ENCODE data around the gene FOXC1. TPM values are rescaled to one million over a fixed set of nuclear protein-coding genes. Genes with fewer than 3 reads are reported as not detected.

FOXC1 gene
- total RNA-seq, 1 donor from 2014 or later: 84.4 TPM

GRCh38 chr6:1592852-1593251 lies 16.9 kb upstream of the FOXC1 start:
- no peaks in the 10 kb centered on the region for H3K9me3 Mint-ChIP-seq (ENCODE audit: low read depth)
- DNase-seq (ENCODE audit: low spot score): no peak
- H3K4me1 Mint-ChIP-seq (ENCODE audit: low read depth): peaks cover 12% of the 10 kb centered on the region
- no peak for TF ChIP-seq CTCF (IDR thresholded peaks at IDR 0.05)
- H3K36me3 Mint-ChIP-seq (ENCODE audit: low read depth): no peaks in the 10 kb centered on the region
- H3K4me3 Mint-ChIP-seq (ENCODE audit: unreplicated experiment): no peak overlapping the region
- H3K27me3 Mint-ChIP-seq (ENCODE audit: low read depth): peaks cover 11% of the 10 kb centered on the region
- no peak overlapping the region for H3K27ac Mint-ChIP-seq (ENCODE audit: unreplicated experiment)

- no peak for DNase-seq (ENCODE audit: low spot score)
- Mint-ChIP-seq H3K27me3 (ENCODE audit: low read depth) (peaks cover 11% of the 10 kb centered on the region), H3K27ac (ENCODE audit: unreplicated experiment) (no peak overlapping the region), H3K9me3 (ENCODE audit: low read depth) (no peaks in the 10 kb centered on the region), H3K4me3 (ENCODE audit: unreplicated experiment) (no peak overlapping the region), H3K36me3 (ENCODE audit: low read depth) (no peaks in the 10 kb centered on the region), H3K4me1 (ENCODE audit: low read depth) (peaks cover 12% of the 10 kb centered on the region)
- no peak for TF ChIP-seq CTCF (IDR thresholded peaks at IDR 0.05)
Observed at GRCh38 chr6:1593286-1593957, 16.3 kb upstream of the FOXC1 start.

GRCh38 chr6:1593958-1594314 lies 15.8 kb upstream of the FOXC1 start:
- Mint-ChIP-seq H3K4me3 (ENCODE audit: unreplicated experiment) (no peak overlapping the region), H3K27ac (ENCODE audit: unreplicated experiment) (no peak overlapping the region), H3K4me1 (ENCODE audit: low read depth) (peaks cover 12% of the 10 kb centered on the region), H3K36me3 (ENCODE audit: low read depth) (no peaks in the 10 kb centered on the region), H3K9me3 (ENCODE audit: low read depth) (no peaks in the 10 kb centered on the region), H3K27me3 (ENCODE audit: low read depth) (peaks cover 11% of the 10 kb centered on the region)
- TF ChIP-seq CTCF (IDR thresholded peaks at IDR 0.05): no peak
- no peak for DNase-seq (ENCODE audit: low spot score)

GRCh38 chr6:1594445-1595200 lies 15.1 kb upstream of the FOXC1 start:
- H3K4me1 Mint-ChIP-seq (ENCODE audit: low read depth): peaks cover 12% of the 10 kb centered on the region
- no peak for DNase-seq (ENCODE audit: low spot score)
- peaks cover 11% of the 10 kb centered on the region for H3K27me3 Mint-ChIP-seq (ENCODE audit: low read depth)
- no peak overlapping the region for H3K27ac Mint-ChIP-seq (ENCODE audit: unreplicated experiment)
- H3K4me3 Mint-ChIP-seq (ENCODE audit: unreplicated experiment): no peak overlapping the region
- no peaks in the 10 kb centered on the region for H3K36me3 Mint-ChIP-seq (ENCODE audit: low read depth)
- TF ChIP-seq CTCF (IDR thresholded peaks at IDR 0.05): no peak
- no peaks in the 10 kb centered on the region for H3K9me3 Mint-ChIP-seq (ENCODE audit: low read depth)

- Mint-ChIP-seq H3K9me3 (ENCODE audit: low read depth) (no peaks in the 10 kb centered on the region), H3K4me1 (ENCODE audit: low read depth) (peaks cover 12% of the 10 kb centered on the region), H3K4me3 (ENCODE audit: unreplicated experiment) (no peak overlapping the region), H3K27ac (ENCODE audit: unreplicated experiment) (no peak overlapping the region), H3K36me3 (ENCODE audit: low read depth) (no peaks in the 10 kb centered on the region), H3K27me3 (ENCODE audit: low read depth) (peaks cover 11% of the 10 kb centered on the region)
- no peak for DNase-seq (ENCODE audit: low spot score)
- TF ChIP-seq CTCF (IDR thresholded peaks at IDR 0.05): no peak
Observed at GRCh38 chr6:1595271-1596087, 14.2 kb upstream of the FOXC1 start.
